ENCODE results near the gene SASH1. TPM values are rescaled to one million over a fixed set of nuclear protein-coding genes. Genes with fewer than 3 reads are reported as not detected.

The SASH1 gene
- total and polyA plus RNA-seq, 2 experiments from 2014 or later, result 69.1 to 99.0 TPM

GRCh38 chr6:148316308-148316707 is 26.3 kb upstream of the SASH1 start:
- WGBS, 2 experiments (ENCODE audit: low coverage in 1 of 2, low lambda C conversion rate in 2 of 2, missing lambda C conversion rate in 2 of 2), result 79 to 80% methylated on average over 5 of the region's 5 CpGs
- Histone ChIP-seq H3K9me3 (ENCODE audit: low read depth) (no peaks in the 10 kb centered on the region), H3K27me3 (replicated peaks; ENCODE audit: insufficient read depth) (no peaks in the 10 kb centered on the region), H3K4me2 (ENCODE audit: unreplicated experiment) (no peak overlapping the region), H2AFZ (no peak overlapping the region), H4K20me1 (ENCODE audit: insufficient read depth) (no peaks in the 10 kb centered on the region), H3F3A (ENCODE audit: insufficient read depth) (peaks cover 13% of the 10 kb centered on the region), H3K27ac (no peak overlapping the region), H3K4me1 (ENCODE audit: insufficient read depth) (peaks cover 13% of the 10 kb centered on the region), H3K4me3 (no peak overlapping the region), H3K36me3 (ENCODE audit: low read depth) (peaks cover 15% of the 10 kb centered on the region), H3K79me2 (ENCODE audit: insufficient read depth) (peaks cover 89% of the 10 kb centered on the region), H3K9ac (no peak overlapping the region), H3K9me2 (ENCODE audit: insufficient read depth) (no peaks in the 10 kb centered on the region)
- in situ Hi-C loops (cut with MboI), result no loop called here
- TF ChIP-seq EZH2 (IDR thresholded peaks at IDR 0.05; ENCODE audit: insufficient read depth, poor library complexity, severe bottlenecking) (no peak), EZH2phosphoT487 (IDR thresholded peaks at IDR 0.05; ENCODE audit: insufficient read depth, low read depth) (no peak)
- no peak for DNase-seq

- peaks cover 89% of the 10 kb centered on the region for H3K79me2 ChIP-seq (ENCODE audit: insufficient read depth)
- H3K9me2 ChIP-seq (ENCODE audit: insufficient read depth), result no peaks in the 10 kb centered on the region
- no peak for TF ChIP-seq EZH2 (IDR thresholded peaks at IDR 0.05; ENCODE audit: insufficient read depth, poor library complexity, severe bottlenecking)
- TF ChIP-seq EZH2phosphoT487 (IDR thresholded peaks at IDR 0.05; ENCODE audit: insufficient read depth, low read depth), result no peak
- H3K9ac ChIP-seq, result no peak overlapping the region
- in situ Hi-C loops (cut with MboI), result no loop called here
- H3K9me3 ChIP-seq (ENCODE audit: low read depth), result no peaks in the 10 kb centered on the region
- DNase-seq, result no peak
- H3K27ac ChIP-seq, result no peak overlapping the region
- H3K27me3 ChIP-seq (replicated peaks; ENCODE audit: insufficient read depth), result no peaks in the 10 kb centered on the region
- no peak overlapping the region for H2AFZ ChIP-seq
- peaks cover 18% of the 10 kb centered on the region for H3K36me3 ChIP-seq (ENCODE audit: low read depth)
- H3K4me2 ChIP-seq (ENCODE audit: unreplicated experiment), result no peak overlapping the region
- peaks cover 5% of the 10 kb centered on the region for H3K4me1 ChIP-seq (ENCODE audit: insufficient read depth)
- 95 to 100% methylated on average over 1 of the region's 1 CpG for WGBS, 2 experiments (ENCODE audit: low coverage in 1 of 2, low lambda C conversion rate in 2 of 2, missing lambda C conversion rate in 2 of 2)
- H3F3A ChIP-seq (ENCODE audit: insufficient read depth), result peaks cover 9% of the 10 kb centered on the region
- no peaks in the 10 kb centered on the region for H4K20me1 ChIP-seq (ENCODE audit: insufficient read depth)
- no peak overlapping the region for H3K4me3 ChIP-seq
Measured at GRCh38 chr6:148317051-148317450, 25.6 kb upstream of the SASH1 start.

- peaks cover 90% of the 10 kb centered on the region for H3K79me2 ChIP-seq (ENCODE audit: insufficient read depth)
- H3K9me2 ChIP-seq (ENCODE audit: insufficient read depth), result no peaks in the 10 kb centered on the region
- H3K4me1 ChIP-seq (ENCODE audit: insufficient read depth), result peaks cover 4% of the 10 kb centered on the region; the same call in 1 of the 2 replicates
- no peak overlapping the region for H3K9ac ChIP-seq
- in situ Hi-C loops (cut with MboI), result no loop called here
- H3K27ac ChIP-seq, result no peak overlapping the region
- no peak overlapping the region for H3K4me3 ChIP-seq
- no peaks in the 10 kb centered on the region for H4K20me1 ChIP-seq (ENCODE audit: insufficient read depth)
- H3K36me3 ChIP-seq (ENCODE audit: low read depth), result peaks cover 18% of the 10 kb centered on the region
- WGBS, 2 experiments (ENCODE audit: low coverage in 1 of 2, low lambda C conversion rate in 2 of 2, missing lambda C conversion rate in 2 of 2), result 98 to 100% methylated on average over 2 of the region's 2 CpGs
- H3K27me3 ChIP-seq (replicated peaks; ENCODE audit: insufficient read depth), result no peaks in the 10 kb centered on the region
- no peak for TF ChIP-seq EZH2 (IDR thresholded peaks at IDR 0.05; ENCODE audit: insufficient read depth, poor library complexity, severe bottlenecking)
- no peak for TF ChIP-seq EZH2phosphoT487 (IDR thresholded peaks at IDR 0.05; ENCODE audit: insufficient read depth, low read depth)
- no peak overlapping the region for H2AFZ ChIP-seq
- no peaks in the 10 kb centered on the region for H3K9me3 ChIP-seq (ENCODE audit: low read depth)
- H3K4me2 ChIP-seq (ENCODE audit: unreplicated experiment), result no peak overlapping the region
- peaks cover 9% of the 10 kb centered on the region for H3F3A ChIP-seq (ENCODE audit: insufficient read depth)
- no peak for DNase-seq
Measured at GRCh38 chr6:148317739-148318138, 24.9 kb upstream of the SASH1 start.

- peaks cover 16% of the 10 kb centered on the region for H3K36me3 ChIP-seq (ENCODE audit: low read depth)
- H3K27ac ChIP-seq, result peak overlapping the region; percentile 73
- in situ Hi-C loops (cut with MboI), result no loop called here
- no peaks in the 10 kb centered on the region for H4K20me1 ChIP-seq (ENCODE audit: insufficient read depth)
- peaks cover 36% of the 10 kb centered on the region for H3K4me1 ChIP-seq (ENCODE audit: insufficient read depth)
- H2AFZ ChIP-seq, result no peak overlapping the region
- H3K9ac ChIP-seq, result no peak overlapping the region
- H3K79me2 ChIP-seq (ENCODE audit: insufficient read depth), result peaks cover 73% of the 10 kb centered on the region
- no peak for TF ChIP-seq EZH2phosphoT487 (IDR thresholded peaks at IDR 0.05; ENCODE audit: insufficient read depth, low read depth)
- TF ChIP-seq EZH2 (IDR thresholded peaks at IDR 0.05; ENCODE audit: insufficient read depth, poor library complexity, severe bottlenecking), result no peak
- no peak overlapping the region for H3K4me3 ChIP-seq
- H3K9me3 ChIP-seq (ENCODE audit: low read depth), result no peaks in the 10 kb centered on the region
- no peaks in the 10 kb centered on the region for H3K27me3 ChIP-seq (replicated peaks; ENCODE audit: insufficient read depth)
- H3K9me2 ChIP-seq (ENCODE audit: insufficient read depth), result no peaks in the 10 kb centered on the region
- no peak for DNase-seq
- WGBS, 2 experiments (ENCODE audit: low coverage in 1 of 2, low lambda C conversion rate in 2 of 2, missing lambda C conversion rate in 2 of 2), result 95 to 99% methylated on average over 3 of the region's 3 CpGs
- H3K4me2 ChIP-seq (ENCODE audit: unreplicated experiment), result no peak overlapping the region
- peaks cover 40% of the 10 kb centered on the region for H3F3A ChIP-seq (ENCODE audit: insufficient read depth)
Measured at GRCh38 chr6:148322704-148323103, 19.9 kb upstream of the SASH1 start.

- DNase-seq, result peak; percentile 89
Measured at GRCh38 chr6:148323344-148323743, 19.3 kb upstream of the SASH1 start.

More at GRCh38 chr6:148323344-148323743, 19.3 kb upstream of the SASH1 start:
- Histone ChIP-seq H3K27me3 (replicated peaks; ENCODE audit: insufficient read depth) (no peaks in the 10 kb centered on the region), H3K36me3 (ENCODE audit: low read depth) (peaks cover 16% of the 10 kb centered on the region), H3K27ac (peak overlapping the region; percentile 73), H3K4me2 (ENCODE audit: unreplicated experiment) (no peak overlapping the region), H3K9me2 (ENCODE audit: insufficient read depth) (no peaks in the 10 kb centered on the region), H3F3A (ENCODE audit: insufficient read depth) (peaks cover 40% of the 10 kb centered on the region), H4K20me1 (ENCODE audit: insufficient read depth) (no peaks in the 10 kb centered on the region), H3K9me3 (ENCODE audit: low read depth) (no peaks in the 10 kb centered on the region), H3K9ac (no peak overlapping the region), H2AFZ (no peak overlapping the region), H3K79me2 (ENCODE audit: insufficient read depth) (peaks cover 74% of the 10 kb centered on the region), H3K4me3 (no peak overlapping the region), H3K4me1 (ENCODE audit: insufficient read depth) (peaks cover 41% of the 10 kb centered on the region)
- in situ Hi-C loops (cut with MboI), result no loop called here
- no peak for TF ChIP-seq EZH2phosphoT487 (IDR thresholded peaks at IDR 0.05; ENCODE audit: insufficient read depth, low read depth)
- TF ChIP-seq EZH2 (IDR thresholded peaks at IDR 0.05; ENCODE audit: insufficient read depth, poor library complexity, severe bottlenecking), result no peak
- 0 to 4% methylated on average over 2 of the region's 2 CpGs for WGBS, 2 experiments (ENCODE audit: low coverage in 1 of 2, low lambda C conversion rate in 2 of 2, missing lambda C conversion rate in 2 of 2)

All from GM23248 (cell line).